ENCODE data around the gene SPSB4. TPM values are rescaled to one million over a fixed set of nuclear protein-coding genes. Genes with fewer than 3 reads are reported as not detected.

SPSB4 gene
- total RNA-seq, 2 donors from 2014 or later: 7.5 to 8.2 TPM

- Mint-ChIP-seq H3K27ac (no peak overlapping the region), H3K36me3 (ENCODE audit: low read depth) (no peaks in the 10 kb centered on the region)
Observed at GRCh38 chr3:141125351-141125750, 74.2 kb downstream of the SPSB4 start.

GRCh38 chr3:141126661-141127343 lies 75.7 kb downstream of the SPSB4 start:
- H3K4me3 ChIP-seq (ENCODE audit: low read length): no peak overlapping the region
- no peak for TF ChIP-seq CTCF (conservative IDR thresholded peaks at IDR 0.05)
- DNase-seq: no peak
- H3K9me3 Mint-ChIP-seq: peaks cover 5% of the 10 kb centered on the region
- 89 to 98% methylated on average over 6 to 9 of the region's 9 CpGs for WGBS, 2 experiments (ENCODE audit: insufficient coverage in 1 of 2, insufficient read length in 1 of 2)
- H3K27ac Mint-ChIP-seq: no peak overlapping the region
- no peaks in the 10 kb centered on the region for H3K9me3 ChIP-seq (ENCODE audit: control insufficient read depth, low read length)
- H3K4me1 Mint-ChIP-seq: no peaks in the 10 kb centered on the region
- H3K36me3 ChIP-seq (ENCODE audit: control insufficient read depth, insufficient read depth, low read length): no peaks in the 10 kb centered on the region
- H3K4me1 ChIP-seq (ENCODE audit: control insufficient read depth, insufficient read depth, low read length): peaks cover 4% of the 10 kb centered on the region
- peaks cover 1% of the 10 kb centered on the region for H3K27me3 Mint-ChIP-seq (ENCODE audit: insufficient read depth)
- no peaks in the 10 kb centered on the region for H3K27me3 ChIP-seq (ENCODE audit: control insufficient read depth, insufficient read depth, low read length, poor library complexity, severe bottlenecking)
- no peak overlapping the region for H3K4me3 Mint-ChIP-seq
- no peaks in the 10 kb centered on the region for H3K36me3 Mint-ChIP-seq (ENCODE audit: low read depth)
- H3K27ac ChIP-seq (ENCODE audit: low read depth, low read length): no peak overlapping the region
- no peak overlapping the region for H3K9ac ChIP-seq (ENCODE audit: extremely low read depth, low read length, poor library complexity, severe bottlenecking)

More at GRCh38 chr3:141125351-141125750, 74.2 kb downstream of the SPSB4 start:
- DNase-seq: no peak
- Histone ChIP-seq H3K27ac (ENCODE audit: low read depth, low read length) (no peak overlapping the region), H3K4me3 (ENCODE audit: low read length) (no peak overlapping the region), H3K4me1 (ENCODE audit: control insufficient read depth, insufficient read depth, low read length) (peaks cover 4% of the 10 kb centered on the region), H3K36me3 (ENCODE audit: control insufficient read depth, insufficient read depth, low read length) (no peaks in the 10 kb centered on the region), H3K9ac (ENCODE audit: extremely low read depth, low read length, poor library complexity, severe bottlenecking) (no peak overlapping the region), H3K9me3 (ENCODE audit: control insufficient read depth, low read length) (no peaks in the 10 kb centered on the region), H3K27me3 (ENCODE audit: control insufficient read depth, insufficient read depth, low read length, poor library complexity, severe bottlenecking) (no peaks in the 10 kb centered on the region)
- peaks cover 1% of the 10 kb centered on the region for H3K27me3 Mint-ChIP-seq (ENCODE audit: insufficient read depth)
- H3K4me1 Mint-ChIP-seq: no peaks in the 10 kb centered on the region
- H3K4me3 Mint-ChIP-seq: no peak overlapping the region
- H3K9me3 Mint-ChIP-seq: no peaks in the 10 kb centered on the region
- no peak for TF ChIP-seq CTCF (conservative IDR thresholded peaks at IDR 0.05)

GRCh38 chr3:141127344-141128125 lies 76.4 kb downstream of the SPSB4 start:
- no peak for TF ChIP-seq CTCF (conservative IDR thresholded peaks at IDR 0.05)

More at GRCh38 chr3:141127344-141128125, 76.4 kb downstream of the SPSB4 start:
- H3K9me3 Mint-ChIP-seq: peaks cover 7% of the 10 kb centered on the region
- no peak overlapping the region for H3K4me3 ChIP-seq (ENCODE audit: low read length)
- no peak overlapping the region for H3K27ac ChIP-seq (ENCODE audit: low read depth, low read length)
- H3K4me1 Mint-ChIP-seq: no peaks in the 10 kb centered on the region
- peaks cover 6% of the 10 kb centered on the region for H3K9me3 ChIP-seq (ENCODE audit: control insufficient read depth, low read length)
- peaks cover 2% of the 10 kb centered on the region for H3K4me1 ChIP-seq (ENCODE audit: control insufficient read depth, insufficient read depth, low read length)
- H3K4me3 Mint-ChIP-seq: no peak overlapping the region
- peaks cover 1% of the 10 kb centered on the region for H3K27me3 Mint-ChIP-seq (ENCODE audit: insufficient read depth)
- 89 to 96% methylated on average over 7 to 9 of the region's 9 CpGs for whole genome bisulfite sequencing, 2 experiments (ENCODE audit: insufficient coverage in 1 of 2, insufficient read length in 1 of 2)
- peaks cover under 1% of the 10 kb centered on the region for H3K36me3 Mint-ChIP-seq (ENCODE audit: low read depth)
- no peaks in the 10 kb centered on the region for H3K27me3 ChIP-seq (ENCODE audit: control insufficient read depth, insufficient read depth, low read length, poor library complexity, severe bottlenecking)
- no peak overlapping the region for H3K9ac ChIP-seq (ENCODE audit: extremely low read depth, low read length, poor library complexity, severe bottlenecking)
- H3K27ac Mint-ChIP-seq: no peak overlapping the region
- no peak for DNase-seq
- H3K36me3 ChIP-seq (ENCODE audit: control insufficient read depth, insufficient read depth, low read length): no peaks in the 10 kb centered on the region
